Esophagus squamous epithelium (tissue), 5 donors: ENCODE results near the gene ANKRD66. TPM values are rescaled to one million over a fixed set of nuclear protein-coding genes. Genes with fewer than 3 reads are reported as not detected.
"Not testable (repeated sequence)": the region's sequence is repeated elsewhere in the genome, so short reads cannot be mapped to it uniquely, and the experiment has no call there.

Experiments
- DNase-seq: peaks from one replicate; lab custom pipeline; 2025; lab: John Stamatoyannopoulos, UW
- H3K27ac ChIP-seq, 4 donors: fragments of 200-600 bp; sonication (generic); one replicate each; pipeline ENCODE4 v1.5.1; 2016 to 2019; ENCODE audit warnings: mild to moderate bottlenecking in 1 of 4
- H3K27me3 ChIP-seq, 4 donors: fragments of 200-600 bp; sonication (generic); 1 replicate in 3 of 4; 2 replicates in 1 of 4; pipeline versions ENCODE4 v1.5.1 to v1.6.0; 2017 to 2021; ENCODE audit warnings: antibody characterized with exemption in 1 of 4
- H3K36me3 ChIP-seq, 3 donors: fragments of 200-600 bp; sonication (generic); one replicate each; pipeline ENCODE4 v1.5.1; 2016 to 2019
- H3K4me1 ChIP-seq, 3 donors: fragments of 200-600 bp; sonication (generic); one replicate each; pipeline ENCODE4 v1.5.1; 2017 to 2019
- H3K4me3 ChIP-seq, 4 donors: fragments of 200-600 bp; sonication (generic); 1 replicate in 3 of 4; 2 replicates in 1 of 4; pipeline ENCODE4 v1.5.1; 2016 to 2019; ENCODE audit warnings: mild to moderate bottlenecking in 2 of 4, moderate library complexity in 1 of 4
- H3K9me3 ChIP-seq, 3 donors: fragments of 200-600 bp; sonication (generic); one replicate each; pipeline ENCODE4 v1.5.1; 2016 to 2019
- CTCF ChIP-seq, 6 experiments: fragments of 450-650 bp in 4 of 6; fragments of 200-600 bp in 2 of 6; sonication (generic) in 2 of 6; IDR thresholded peaks; one replicate each; pipeline ENCODE4 v1.5.1; 2016 to 2019; ENCODE audit warnings: antibody characterized with exemption in 6 of 6, mild to moderate bottlenecking in 4 of 6, moderate library complexity in 4 of 6
- POLR2A ChIP-seq, 4 donors: fragments of 450-650 bp; IDR thresholded peaks; one replicate each; pipeline ENCODE4 v1.6.1; 2017; ENCODE audit warnings: antibody characterized with exemption in 4 of 4, mild to moderate bottlenecking in 4 of 4, moderate library complexity in 3 of 4
- WGBS, 2 donors: methylation state at CpG; one replicate each; pipeline ENCODE4 v1.1.5; 2018; 5-methylcytosine and 5-hydroxymethylcytosine counted together
- intact Hi-C: fragments of 100-400 bp; cut with DNase I; formaldehyde crosslinking; loops from one replicate; pipeline ENCODE4 v1.15.0; 2022
- total RNA-seq, 4 donors: library from RNA; depleted of rRNA; stranded (reverse); fragments of >200 nt; gene quantifications; one replicate each; pipeline ENCODE4 v1.1.0, GENCODE V29; 2016
- donor health status: DM: yes; HTN: yes; CAD: no.

The ANKRD66 gene
- total RNA-seq, 4 donors from 2014 or later = not detected

- Histone ChIP-seq H3K4me3 (no peak overlapping the region), H3K36me3 (no peaks in the 10 kb centered on the region), H3K27me3 (peaks cover 0 to 25% (median 0%) of the 10 kb centered on the region in 4 donors), H3K27ac (no peak overlapping the region), H3K9me3 (no peaks in the 10 kb centered on the region), H3K4me1 (no peaks in the 10 kb centered on the region)
- no peak for TF ChIP-seq POLR2A (IDR thresholded peaks at IDR 0.05)
- no peak for TF ChIP-seq CTCF (IDR thresholded peaks at IDR 0.05)
- intact Hi-C loops = no loop called here
- no peak for DNase-seq
- WGBS, 2 donors = 80 to 85% methylated on average over 4 of the region's 4 CpGs
Measured at GRCh38 chr6:46741910-46742309, 4.8 kb upstream of the ANKRD66 start.

GRCh38 chr6:46743425-46744158, 3.1 kb upstream of the ANKRD66 start:
- no peak for DNase-seq
- Histone ChIP-seq H3K36me3 (no peaks in the 10 kb centered on the region), H3K4me1 (no peaks in the 10 kb centered on the region), H3K9me3 (no peaks in the 10 kb centered on the region), H3K27me3 (peaks cover 0 to 10% (median 0%) of the 10 kb centered on the region in 4 donors), H3K27ac (no peak overlapping the region), H3K4me3 (no peak overlapping the region)
- 73 to 80% methylated on average over 1 of the region's 1 CpG for WGBS, 2 donors
- intact Hi-C loops = no loop called here
- TF ChIP-seq POLR2A (IDR thresholded peaks at IDR 0.05) (no peak), CTCF (IDR thresholded peaks at IDR 0.05) (no peak)

- H3K27me3 ChIP-seq, H3K36me3 ChIP-seq, DNase-seq, H3K27ac ChIP-seq, H3K4me3 ChIP-seq, H3K4me1 ChIP-seq, intact Hi-C loops, H3K9me3 ChIP-seq: not testable (repeated sequence)
- 74 to 85% methylated on average over 3 of the region's 3 CpGs for WGBS, 2 donors
Measured at GRCh38 chr6:46744159-46744725, 2.5 kb upstream of the ANKRD66 start.

- 56 to 67% methylated on average over 2 of the region's 2 CpGs for WGBS, 2 donors
- H3K27me3 ChIP-seq = no peaks in the 10 kb centered on the region
- intact Hi-C loops = no loop called here
- no peak for TF ChIP-seq CTCF (IDR thresholded peaks at IDR 0.05)
- TF ChIP-seq POLR2A (IDR thresholded peaks at IDR 0.05) = no peak
- DNase-seq = no peak
- no peaks in the 10 kb centered on the region for H3K36me3 ChIP-seq
- no peaks in the 10 kb centered on the region for H3K4me1 ChIP-seq
- no peaks in the 10 kb centered on the region for H3K9me3 ChIP-seq
- H3K4me3 ChIP-seq = no peak overlapping the region
- no peak overlapping the region for H3K27ac ChIP-seq
Measured at GRCh38 chr6:46745973-46746372, 760 bp upstream of the ANKRD66 start.

- no peaks in the 10 kb centered on the region for H3K9me3 ChIP-seq
- H3K4me1 ChIP-seq = no peaks in the 10 kb centered on the region
- TF ChIP-seq POLR2A (IDR thresholded peaks at IDR 0.05) (no peak), CTCF (IDR thresholded peaks at IDR 0.05) (no peak)
- no peaks in the 10 kb centered on the region for H3K36me3 ChIP-seq
- H3K27me3 ChIP-seq = peaks cover 0 to 4% (median 0%) of the 10 kb centered on the region in 4 donors
- no peak overlapping the region for H3K4me3 ChIP-seq
- whole genome bisulfite sequencing, 2 donors = 84 to 89% methylated on average over 3 to 4 of the region's 5 CpGs
- DNase-seq = no peak
- H3K27ac ChIP-seq = no peak overlapping the region
- intact Hi-C loops = no loop called here
Measured at GRCh38 chr6:46748940-46749503, 2.3 kb downstream of the ANKRD66 start.
